Brain microvascular endothelial cell (primary cell): Measurements from ENCODE around the gene SLC5A4.

Experiments used
- DNase-seq: peaks from one replicate; pipeline ENCODE4 v3.0.0-alpha.2; 2020
- H3K27ac ChIP-seq: fragments of 250-450 bp; sonication (Bioruptor Pico); 2 replicates; pipeline ENCODE4 v1.5.1; 2020; ENCODE audit warnings: mild to moderate bottlenecking, moderate library complexity
- H3K27me3 ChIP-seq: fragments of 250-450 bp; sonication (Bioruptor Pico); replicated peaks from 2 replicates; pipeline ENCODE4 v1.5.1; 2020; ENCODE audit warnings: mild to moderate bottlenecking
- H3K36me3 ChIP-seq: fragments of 250-450 bp; sonication (Bioruptor Pico); replicated peaks from 2 replicates; pipeline ENCODE4 v1.5.1; 2020; ENCODE audit warnings: mild to moderate bottlenecking
- H3K4me3 ChIP-seq: 2 replicates; pipeline ENCODE4 v1.5.1; 2011; ENCODE audit warnings: low read depth, mild to moderate bottlenecking, control low read depth, low read length, moderate library complexity
- in situ Hi-C: cut with HindIII; loops from 2 replicates; pipeline ENCODE4 v1.10.0; 2017; ENCODE audit warnings: low sequenced_read_pairs, low pct_ligation_motif_present
- TF ChIP-seq, protein P1 (sequence below): IDR thresholded peaks from 2 replicates; pipeline ENCODE4 v1.5.1; 2011; ENCODE audit warnings: low read depth, mild to moderate bottlenecking, moderate library complexity, low read length, control low read depth, inconsistent platforms; ENCODE audit errors: missing control alignments

Gene SLC5A4

DNA sequence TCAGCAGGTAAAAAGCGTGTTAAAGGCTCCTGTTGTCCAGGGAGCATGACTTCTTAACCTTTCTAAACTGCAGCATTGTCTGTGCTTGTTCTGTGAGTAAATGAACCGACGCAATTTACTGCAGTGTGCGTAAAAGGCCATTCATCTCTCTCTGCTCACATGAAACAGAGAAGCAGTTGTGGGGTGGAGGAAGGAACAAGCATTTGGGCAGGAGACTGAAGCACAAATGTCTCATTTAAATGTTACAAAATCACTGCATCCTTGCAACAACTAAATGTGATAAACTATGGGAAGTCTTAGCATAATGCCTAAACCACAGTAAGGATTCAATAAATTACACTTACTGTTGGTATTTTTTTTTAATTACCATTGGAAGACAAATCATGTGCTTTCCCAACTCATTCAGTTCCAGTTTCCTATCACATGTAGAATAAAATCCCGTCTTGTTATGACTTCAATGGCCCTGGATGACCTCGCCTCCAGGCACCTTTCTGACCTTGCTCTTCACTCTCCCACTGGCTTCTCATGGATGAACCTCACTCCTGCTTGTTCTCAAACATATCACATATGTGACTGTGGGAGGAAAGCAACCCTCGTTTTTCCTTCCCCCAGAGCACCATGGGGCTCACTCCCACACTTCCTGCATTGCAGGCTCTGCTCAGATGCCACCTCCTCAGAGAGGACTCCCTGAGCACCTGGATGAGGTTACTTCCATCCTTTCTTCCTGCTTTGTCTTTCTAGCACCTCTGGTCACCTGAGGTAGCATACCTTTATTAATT, 28.6 kb downstream of the SLC5A4 start:
- in situ Hi-C loops = no loop called here
- TF ChIP-seq, protein P1, sequence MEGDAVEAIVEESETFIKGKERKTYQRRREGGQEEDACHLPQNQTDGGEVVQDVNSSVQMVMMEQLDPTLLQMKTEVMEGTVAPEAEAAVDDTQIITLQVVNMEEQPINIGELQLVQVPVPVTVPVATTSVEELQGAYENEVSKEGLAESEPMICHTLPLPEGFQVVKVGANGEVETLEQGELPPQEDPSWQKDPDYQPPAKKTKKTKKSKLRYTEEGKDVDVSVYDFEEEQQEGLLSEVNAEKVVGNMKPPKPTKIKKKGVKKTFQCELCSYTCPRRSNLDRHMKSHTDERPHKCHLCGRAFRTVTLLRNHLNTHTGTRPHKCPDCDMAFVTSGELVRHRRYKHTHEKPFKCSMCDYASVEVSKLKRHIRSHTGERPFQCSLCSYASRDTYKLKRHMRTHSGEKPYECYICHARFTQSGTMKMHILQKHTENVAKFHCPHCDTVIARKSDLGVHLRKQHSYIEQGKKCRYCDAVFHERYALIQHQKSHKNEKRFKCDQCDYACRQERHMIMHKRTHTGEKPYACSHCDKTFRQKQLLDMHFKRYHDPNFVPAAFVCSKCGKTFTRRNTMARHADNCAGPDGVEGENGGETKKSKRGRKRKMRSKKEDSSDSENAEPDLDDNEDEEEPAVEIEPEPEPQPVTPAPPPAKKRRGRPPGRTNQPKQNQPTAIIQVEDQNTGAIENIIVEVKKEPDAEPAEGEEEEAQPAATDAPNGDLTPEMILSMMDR = no peak
- Histone ChIP-seq H3K27me3 (no peaks in the 10 kb centered on the region), H3K27ac (no peak overlapping the region), H3K4me3 (no peak overlapping the region), H3K36me3 (no peaks in the 10 kb centered on the region)
- DNase-seq = no peak

DNA sequence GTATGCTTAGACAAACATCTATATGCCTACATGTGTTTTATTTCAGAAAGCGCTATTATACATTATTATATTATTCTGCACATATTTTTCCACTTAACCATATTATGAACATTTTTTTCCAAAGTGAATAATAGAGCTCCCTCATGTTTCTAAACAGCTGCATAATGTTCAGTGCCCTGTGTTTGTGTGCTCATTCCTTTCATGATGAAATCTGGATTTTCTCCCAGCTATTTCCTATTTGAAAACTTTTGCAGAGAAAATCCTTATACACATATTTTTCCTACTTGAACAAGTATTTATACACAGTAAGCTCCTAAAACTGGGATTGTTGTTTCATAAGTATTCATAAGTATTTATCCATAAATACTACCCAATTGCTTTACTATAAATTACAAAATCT, 32.2 kb downstream of the SLC5A4 start:
- no peak for DNase-seq
- H3K27me3 ChIP-seq = no peaks in the 10 kb centered on the region
- no peaks in the 10 kb centered on the region for H3K36me3 ChIP-seq
- H3K27ac ChIP-seq = no peak overlapping the region
- no peak overlapping the region for H3K4me3 ChIP-seq
- in situ Hi-C loops = no loop called here
- TF ChIP-seq, protein P1 = no peak

DNA sequence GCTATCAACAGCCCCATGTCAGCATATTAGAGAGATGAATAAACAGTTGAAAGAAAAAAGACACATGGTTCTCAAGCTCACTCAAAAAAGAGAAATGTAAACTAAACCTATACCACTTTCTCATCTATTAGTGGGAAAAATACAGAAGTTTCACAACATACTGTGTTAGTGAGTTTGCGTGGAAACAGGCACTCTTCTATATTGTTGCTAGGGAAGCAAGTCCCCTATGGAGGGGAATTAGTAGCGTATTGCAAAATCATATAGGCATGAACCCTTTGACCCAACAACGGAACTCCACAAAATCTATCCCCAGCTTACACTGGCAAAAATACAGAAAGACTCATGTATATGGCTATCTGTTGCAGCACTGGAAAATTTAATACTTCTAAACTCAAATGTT, 36.1 kb downstream of the SLC5A4 start:
- TF ChIP-seq, protein P1 = no peak
- Histone ChIP-seq H3K36me3 (no peaks in the 10 kb centered on the region), H3K27ac (no peak overlapping the region), H3K4me3 (no peak overlapping the region), H3K27me3 (no peaks in the 10 kb centered on the region)
- DNase-seq = no peak
- in situ Hi-C loops = no loop called here

GRCh38 chr22:32218470-32218869, 36.7 kb downstream of the SLC5A4 start:
- no peak overlapping the region for H3K27ac ChIP-seq
- no peaks in the 10 kb centered on the region for H3K36me3 ChIP-seq
- TF ChIP-seq, protein P1 = no peak
- no peaks in the 10 kb centered on the region for H3K27me3 ChIP-seq
- H3K4me3 ChIP-seq = no peak overlapping the region
- in situ Hi-C loops = no loop called here
- no peak for DNase-seq

GRCh38 chr22:32217465-32217864, 37.7 kb downstream of the SLC5A4 start:
- TF ChIP-seq, protein P1 = no peak
- H3K36me3 ChIP-seq = no peaks in the 10 kb centered on the region
- no peak overlapping the region for H3K27ac ChIP-seq
- no peak for DNase-seq
- in situ Hi-C loops = no loop called here
- no peak overlapping the region for H3K4me3 ChIP-seq
- no peaks in the 10 kb centered on the region for H3K27me3 ChIP-seq

GRCh38 chr22:32216911-32217310, 38.2 kb downstream of the SLC5A4 start:
- in situ Hi-C loops = no loop called here
- Histone ChIP-seq H3K27ac (no peak overlapping the region), H3K27me3 (no peaks in the 10 kb centered on the region), H3K4me3 (no peak overlapping the region), H3K36me3 (no peaks in the 10 kb centered on the region)
- no peak for DNase-seq
- TF ChIP-seq, protein P1 = no peak
